GM13976 (cell line): ENCODE measurements around the gene IFNA5.

Experiments used
- DNase-seq: peaks from one replicate; pipeline ENCODE4 v3.0.0; 2012; ENCODE audit warnings: low spot score
- CTCF ChIP-seq: IDR thresholded peaks from 2 replicates; pipeline ENCODE4 v1.5.1; 2012; ENCODE audit warnings: borderline replicate concordance, mild to moderate bottlenecking; ENCODE audit not compliant: insufficient read depth; ENCODE audit errors: extremely low read depth, missing control alignments, control extremely low read depth
- in situ Hi-C: fragments of 300-500 bp; cut with MboI; formaldehyde crosslinking; loops from one replicate; pipeline ENCODE4 v1.12.0; 2022; ENCODE audit warnings: low sequenced_read_pairs, mixed read lengths, inconsistent platforms; ENCODE audit not compliant: unreplicated experiment

Gene IFNA5

DNA sequence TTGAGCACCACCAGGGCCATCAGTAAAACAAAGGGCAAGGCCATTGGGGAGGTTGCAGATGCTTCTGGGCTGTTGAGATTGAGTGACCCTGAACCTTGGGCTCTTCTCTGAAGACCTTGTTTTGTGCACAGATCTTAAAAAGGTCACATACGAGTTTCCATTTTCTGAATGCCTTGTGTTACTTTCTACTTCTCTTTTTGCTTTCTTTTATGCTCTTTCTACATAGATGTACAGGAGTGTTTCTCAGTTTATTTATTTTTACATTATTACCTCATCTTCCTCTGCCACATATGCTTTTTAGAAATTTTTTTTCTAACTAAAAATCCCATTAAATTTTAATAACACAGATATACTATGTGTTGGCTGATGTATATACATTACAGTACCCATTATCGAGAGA, at the start of gene IFNA5:
IFNA5 (minus strand) TSS at position 101 of the 400 bp plus-strand sequence; CDS start at position 44, 57 bp downstream.
- no peak for TF ChIP-seq CTCF
- DNase-seq, result no peak
- in situ Hi-C loops, result loop anchor here (25.0 kb wide), 1 partner anchor 482 kb away; no protein-coding TSS in a partner anchor

DNA sequence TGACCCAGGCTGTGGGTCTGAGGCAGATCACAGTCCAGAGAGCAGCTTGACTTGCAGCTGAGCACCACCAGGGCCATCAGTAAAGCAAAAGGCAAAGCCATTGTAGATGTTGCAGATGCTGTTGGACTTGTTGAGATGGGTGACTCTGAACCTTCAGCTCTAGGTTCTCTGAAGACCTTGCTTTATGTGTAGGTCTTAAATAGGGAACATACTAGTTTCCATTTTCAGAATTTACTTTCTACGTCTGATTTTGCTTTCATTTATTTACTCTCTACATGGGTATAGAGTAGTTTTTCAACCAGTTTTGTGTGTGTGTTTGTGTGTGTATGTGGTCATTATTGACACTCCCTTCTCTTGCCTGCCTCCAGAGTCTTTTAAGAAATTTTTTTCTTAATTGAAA, 45.7 kb upstream of the IFNA5 start, which contains the start of gene IFNA6:
IFNA6 (minus strand) TSS at position 101 of the 400 bp plus-strand sequence; CDS start at position 101, 0 bp downstream.
- TF ChIP-seq CTCF, result no peak
- DNase-seq, result no peak
- in situ Hi-C loops, result no loop called here

DNA sequence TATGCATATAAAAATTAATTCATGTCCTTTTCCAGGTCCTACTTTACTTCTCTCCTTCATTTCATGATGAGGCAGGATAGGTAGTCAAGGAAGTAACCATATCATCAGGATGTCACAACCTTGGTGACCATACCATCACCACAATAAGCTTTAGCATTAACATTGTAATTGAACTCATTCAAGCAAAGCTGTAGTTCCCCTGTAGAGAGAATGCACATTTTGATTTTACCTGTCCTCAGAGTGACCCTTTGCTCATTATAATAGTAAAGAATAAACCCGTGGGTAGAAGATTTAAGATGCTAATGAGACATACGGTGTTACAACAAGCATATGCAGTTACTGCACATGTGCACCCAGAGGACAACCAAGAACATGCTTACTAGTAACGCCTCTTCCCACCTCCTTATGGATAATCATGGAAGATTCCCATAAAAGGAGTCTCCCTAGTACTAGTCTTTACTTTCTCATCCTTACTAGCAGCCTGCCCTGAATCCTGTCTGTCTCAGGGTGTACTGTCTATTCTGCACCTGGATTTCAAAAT, 43.4 kb upstream of the IFNA5 start:
- TF ChIP-seq CTCF, result no peak
- in situ Hi-C loops, result no loop called here
- no peak for DNase-seq

DNA sequence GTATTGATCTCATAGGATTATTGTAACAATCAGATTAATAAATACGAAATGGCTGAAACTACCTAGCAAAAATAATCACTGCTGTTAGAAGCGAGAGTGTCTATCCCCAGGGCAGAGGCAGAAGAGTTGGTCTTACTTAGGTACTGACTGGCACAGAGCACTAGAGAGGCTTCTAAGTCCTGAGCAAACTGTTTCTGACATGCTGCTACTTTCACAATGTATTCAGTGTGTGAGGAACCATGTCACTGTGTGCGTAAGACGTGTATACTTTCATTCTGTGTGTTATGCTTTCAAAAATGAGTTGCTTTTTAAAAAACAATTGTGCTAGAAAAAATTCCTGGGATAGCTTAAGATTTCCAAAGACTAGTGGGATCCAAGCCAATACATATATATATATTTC, 35.6 kb upstream of the IFNA5 start:
- in situ Hi-C loops, result no loop called here
- no peak for TF ChIP-seq CTCF

GRCh38 chr9:21336457-21336856, 31.3 kb upstream of the IFNA5 start:
- no peak for DNase-seq
- in situ Hi-C loops, result no loop called here
- no peak for TF ChIP-seq CTCF

More for the DNA sequence above, 35.6 kb upstream of the IFNA5 start:
- no peak for DNase-seq

DNA sequence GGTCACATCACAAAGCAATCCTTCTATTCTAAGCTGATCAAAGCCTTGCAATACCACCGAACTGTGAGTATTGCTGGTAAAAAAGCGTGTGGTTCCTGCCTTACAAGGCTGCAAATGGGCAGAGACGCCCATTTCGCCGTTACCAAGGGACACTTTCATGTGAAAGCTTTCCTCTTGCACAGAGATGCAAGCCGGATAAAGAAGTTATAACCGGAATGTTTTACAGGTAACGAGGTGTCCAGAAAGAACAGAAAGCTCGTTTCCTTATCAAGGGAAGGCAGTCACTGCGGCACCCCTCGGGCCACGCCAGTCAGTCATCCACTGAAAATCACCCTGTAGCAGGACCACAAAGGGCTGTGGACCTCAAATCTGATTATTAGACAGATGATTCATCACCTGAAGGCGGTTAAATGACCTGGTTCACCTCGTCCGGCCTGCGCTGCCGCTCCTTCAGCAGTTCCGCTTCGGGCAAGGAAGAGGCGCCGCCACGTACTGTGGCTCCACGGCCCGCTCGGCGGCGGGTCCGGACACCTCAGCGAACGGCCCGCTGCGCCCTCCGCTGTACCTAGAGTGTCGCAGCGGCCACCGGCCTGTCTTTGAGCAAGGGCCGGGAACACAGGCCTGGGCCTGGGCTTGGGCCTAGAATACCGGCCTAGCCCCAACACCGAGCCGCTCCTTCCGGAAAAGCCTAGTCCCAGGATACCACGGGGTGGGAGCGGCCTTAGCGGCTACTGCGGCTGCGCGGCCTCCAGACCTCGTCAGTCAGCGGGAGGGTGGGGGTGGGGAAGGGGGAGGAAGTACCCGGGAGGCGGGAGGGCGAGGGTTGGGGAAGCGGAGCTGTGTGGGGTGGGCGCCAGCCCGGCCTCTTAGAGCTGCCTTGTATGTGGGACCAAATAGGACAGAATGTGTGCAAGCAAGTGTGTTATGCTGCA, 29.9 kb upstream of the IFNA5 start, which contains the start of gene KLHL9:
KLHL9 (minus strand) TSS at position 704 of the 932 bp plus-strand sequence; CDS start at position 159, 545 bp downstream.
- no peak for TF ChIP-seq CTCF
- DNase-seq, result peak; percentile 93
- in situ Hi-C loops, result no loop called here
